Adrenal gland (tissue), 12 donors: ENCODE results near the gene NOXA1. TPM values are rescaled to one million over a fixed set of nuclear protein-coding genes. Genes with fewer than 3 reads are reported as not detected.

Experiments
- DNase-seq, 7 donors: peaks; one replicate each; pipeline ENCODE4 v3.0.0-alpha.2; 2019 to 2020
- H3K27ac ChIP-seq, 5 donors: fragments of 200-600 bp; sonication (generic) in 4 of 5; 1 replicate in 3 of 5; 2 replicates in 2 of 5; pipeline versions ENCODE4 v1.5.1 to v1.8.0; 2016 to 2020; ENCODE audit warnings: mild to moderate bottlenecking in 1 of 5
- H3K27me3 ChIP-seq: fragments of 200-600 bp; 2 replicates; pipeline ENCODE4 v1.8.0; 2021
- H3K36me3 ChIP-seq, 2 donors: fragments of 200-600 bp; replicated peaks in 1 of 2; 1 replicate in 1 of 2; 2 replicates in 1 of 2; pipeline versions ENCODE4 v1.5.1 to v1.8.0; 2018 to 2022
- H3K4me1 ChIP-seq, 2 donors: fragments of 200-600 bp; replicated peaks in 1 of 2; 1 replicate in 1 of 2; 2 replicates in 1 of 2; pipeline versions ENCODE4 v1.5.1 to v1.8.0; 2018 to 2021
- H3K4me3 ChIP-seq, 4 donors: fragments of 200-600 bp; sonication (generic) in 3 of 4; one replicate each; pipeline ENCODE4 v1.5.1; 2016 to 2018
- H3K9me3 ChIP-seq, 3 donors: fragments of 200-600 bp; sonication (generic) in 1 of 3; replicated peaks in 1 of 3; 1 replicate in 2 of 3; 2 replicates in 1 of 3; pipeline versions ENCODE4 v1.5.1 to v1.8.0; 2016 to 2021
- POLR2A ChIP-seq, 2 donors: fragments of 450-650 bp; IDR thresholded peaks; one replicate each; pipeline ENCODE4 v1.6.1; 2017; ENCODE audit warnings: antibody characterized with exemption in 2 of 2, mild to moderate bottlenecking in 2 of 2, moderate library complexity in 1 of 2
- WGBS, 4 donors: extraction: QIAGEN DNeasy Blood & Tissue Kit in 2 of 4; methylation state at CpG; one replicate each; pipeline versions ENCODE4 v1.1.5 to v1.1.7; 2013 to 2017; 5-methylcytosine and 5-hydroxymethylcytosine counted together
- intact Hi-C, 2 donors: fragments of 100-400 bp; cut with DNase I; formaldehyde crosslinking; loops; one replicate each; pipeline versions ENCODE4 v1.14.1 to v1.15.0; 2022 to 2023
- polyA plus RNA-seq, 3 donors: library from polyadenylated mRNA; stranded (reverse); fragments of 200-250 nt in 2 of 3; fragments of 350-450 nt in 1 of 3; fragmentation: Illumina TruSeq in 1 of 3; extraction: RNeasy Lipid Tissue Mini Kit (QIAGEN cat#74804) in 1 of 3; gene quantifications; one replicate each; pipeline ENCODE4 v1.2.3, GENCODE V29; 2013 to 2014
- total RNA-seq, 9 donors: library from RNA; depleted of rRNA in 4 of 9; stranded (reverse); fragments of >200 nt in 4 of 9; fragments of 120-200 nt in 1 of 9; fragmentation: NEBNext Ultra II Directional in 1 of 9; extraction: Animal tissue kit (Norgen Biotek cat#: 25700) in 1 of 9; gene quantifications; one replicate each; pipeline versions ENCODE4 v1.1.0 to v1.2.4, GENCODE V29; 2013 to 2023
- TF ChIP-seq, protein P1 (sequence below), 6 experiments: fragments of 450-650 bp in 4 of 6; fragments of 200-600 bp in 2 of 6; sonication (generic) in 1 of 6; IDR thresholded peaks; 1 replicate in 5 of 6; 2 replicates in 1 of 6; pipeline versions ENCODE4 v1.5.1 to v1.8.0; 2016 to 2021; ENCODE audit warnings: antibody characterized with exemption in 6 of 6, mild to moderate bottlenecking in 2 of 6, moderate library complexity in 1 of 6
- donor health status: healthy with polysubstance abuse.
- donor health status: Bipolar disorder and iron deficiency.
- donor health status: DM: yes; HTN: yes; CAD: no.
- donor health status: DM: no; HTN: no; CAD: no.
- donor health status: DM: no; HTN: no; CAD: no.
- donor health status: DM: yes; HTN: yes; CAD: no.

NOXA1 gene
- total and polyA plus RNA-seq, 12 donors: 2.9 to 50.7 (median 9.4) TPM; not detected in 1

DNA sequence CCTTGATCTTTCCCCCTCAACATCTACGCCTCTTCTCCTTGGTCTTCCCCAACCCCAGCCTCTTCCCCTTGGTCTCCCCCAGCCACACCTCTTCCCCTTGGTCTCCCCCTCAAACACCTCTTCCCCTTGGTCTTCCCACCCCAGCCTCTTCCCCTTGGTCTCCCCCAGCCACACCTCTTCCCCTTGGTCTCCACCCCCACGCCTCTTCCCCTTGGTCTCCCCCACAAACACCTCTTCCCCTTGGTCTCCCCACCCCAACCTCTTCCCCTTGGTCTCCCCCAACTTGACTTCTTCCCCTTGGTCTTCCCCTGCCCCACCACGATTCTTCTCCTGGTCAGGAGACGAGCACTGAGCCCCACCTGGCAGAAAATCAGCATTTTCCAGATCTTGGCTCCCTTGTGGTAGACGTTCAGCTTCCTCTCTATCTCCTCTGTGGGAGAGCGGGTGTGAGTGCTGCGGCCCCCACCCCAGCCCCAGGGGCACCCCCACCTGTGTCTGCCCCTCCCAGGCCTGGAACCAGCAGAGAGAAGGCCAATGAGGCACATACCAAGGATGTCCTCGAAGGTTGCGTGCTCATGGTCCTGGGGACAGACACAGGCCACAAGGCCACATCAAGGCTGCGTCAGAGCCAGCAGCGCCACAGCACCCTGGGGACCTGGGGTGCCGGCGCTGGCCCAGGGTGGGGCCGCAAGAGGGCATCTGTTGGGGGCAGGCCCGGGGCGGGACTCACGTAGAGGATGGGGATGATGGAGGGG is 29.0 kb downstream of the NOXA1 start:
- H3K4me1 ChIP-seq: peaks cover 10 to 15% of the 10 kb centered on the region in 2 donors
- no peak overlapping the region for H3K27ac ChIP-seq
- H3K36me3 ChIP-seq: peaks cover 0 to 12% of the 10 kb centered on the region in 2 donors
- H3K27me3 ChIP-seq: no peaks in the 10 kb centered on the region
- peak in 3 of 7 donors; percentile 18 to 33 (median 18) for DNase-seq
- WGBS, 4 donors: 85 to 96% (median 89%) methylated on average over 12 to 17 of the region's 17 CpGs
- TF ChIP-seq, protein P1, sequence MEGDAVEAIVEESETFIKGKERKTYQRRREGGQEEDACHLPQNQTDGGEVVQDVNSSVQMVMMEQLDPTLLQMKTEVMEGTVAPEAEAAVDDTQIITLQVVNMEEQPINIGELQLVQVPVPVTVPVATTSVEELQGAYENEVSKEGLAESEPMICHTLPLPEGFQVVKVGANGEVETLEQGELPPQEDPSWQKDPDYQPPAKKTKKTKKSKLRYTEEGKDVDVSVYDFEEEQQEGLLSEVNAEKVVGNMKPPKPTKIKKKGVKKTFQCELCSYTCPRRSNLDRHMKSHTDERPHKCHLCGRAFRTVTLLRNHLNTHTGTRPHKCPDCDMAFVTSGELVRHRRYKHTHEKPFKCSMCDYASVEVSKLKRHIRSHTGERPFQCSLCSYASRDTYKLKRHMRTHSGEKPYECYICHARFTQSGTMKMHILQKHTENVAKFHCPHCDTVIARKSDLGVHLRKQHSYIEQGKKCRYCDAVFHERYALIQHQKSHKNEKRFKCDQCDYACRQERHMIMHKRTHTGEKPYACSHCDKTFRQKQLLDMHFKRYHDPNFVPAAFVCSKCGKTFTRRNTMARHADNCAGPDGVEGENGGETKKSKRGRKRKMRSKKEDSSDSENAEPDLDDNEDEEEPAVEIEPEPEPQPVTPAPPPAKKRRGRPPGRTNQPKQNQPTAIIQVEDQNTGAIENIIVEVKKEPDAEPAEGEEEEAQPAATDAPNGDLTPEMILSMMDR (IDR thresholded peaks at IDR 0.05): no peak
- no peak for TF ChIP-seq POLR2A (IDR thresholded peaks at IDR 0.05)
- H3K9me3 ChIP-seq: no peaks in the 10 kb centered on the region
- no peak overlapping the region for H3K4me3 ChIP-seq
- intact Hi-C loops: no loop called here

DNA sequence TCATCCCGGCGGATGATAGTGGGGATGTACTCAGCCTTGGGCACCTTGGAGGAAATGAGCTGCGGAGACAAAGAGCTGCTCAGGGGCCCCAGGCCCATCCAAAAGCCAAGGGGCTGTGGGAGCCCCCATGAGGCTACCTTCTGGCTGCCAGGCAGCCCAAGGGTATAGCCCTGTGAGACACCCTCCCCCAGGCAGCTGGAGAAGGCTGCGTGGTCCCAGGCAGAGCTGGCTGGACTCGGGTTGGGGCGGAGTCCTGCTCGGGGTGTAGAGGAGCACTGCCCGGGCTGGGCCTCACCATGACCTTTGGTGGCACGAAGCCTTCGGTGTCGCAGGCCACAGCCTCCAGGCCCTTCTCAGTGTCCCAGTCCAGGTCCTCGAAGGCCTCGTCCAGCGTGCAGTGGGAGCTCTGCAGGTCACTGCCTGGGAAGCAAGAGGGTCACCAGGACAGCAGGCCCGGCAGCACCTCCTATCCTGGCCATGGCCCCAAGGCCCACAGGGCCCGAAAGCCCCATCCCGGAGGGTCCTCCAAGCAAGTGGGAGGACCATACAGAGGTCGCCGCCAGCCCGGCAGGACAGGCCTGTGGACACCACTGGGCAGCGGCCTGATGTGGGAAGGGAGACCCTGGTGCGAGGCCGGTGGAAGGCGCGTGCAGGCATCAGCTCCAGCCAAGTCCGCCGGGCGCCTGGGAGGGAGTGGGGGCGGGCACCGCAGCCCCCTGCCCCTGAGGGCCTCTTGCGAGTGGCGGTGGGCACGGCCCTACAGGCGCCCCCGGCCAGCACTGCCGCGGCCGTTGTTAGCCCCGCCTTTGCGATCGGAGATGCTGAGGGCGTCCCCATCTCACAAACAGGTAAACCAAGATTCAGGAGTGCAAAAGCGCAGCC is 29.8 kb downstream of the NOXA1 start:
- 82 to 97% (median 86%) methylated on average over 6 to 43 of the region's 43 CpGs for WGBS, 4 donors
- H3K9me3 ChIP-seq: no peaks in the 10 kb centered on the region
- TF ChIP-seq POLR2A (IDR thresholded peaks at IDR 0.05): no peak
- TF ChIP-seq, protein P1 (IDR thresholded peaks at IDR 0.05): no peak
- H3K27ac ChIP-seq: no peak overlapping the region
- peaks cover 0 to 14% of the 10 kb centered on the region in 2 donors for H3K36me3 ChIP-seq
- peaks cover 10 to 15% of the 10 kb centered on the region in 2 donors for H3K4me1 ChIP-seq
- H3K27me3 ChIP-seq: no peaks in the 10 kb centered on the region
- peak overlapping the region in 1 of 4 donors; percentile 20 for H3K4me3 ChIP-seq
- intact Hi-C loops: no loop called here
- peak in 4 of 7 donors; percentile 24 to 51 (median 27) for DNase-seq

DNA sequence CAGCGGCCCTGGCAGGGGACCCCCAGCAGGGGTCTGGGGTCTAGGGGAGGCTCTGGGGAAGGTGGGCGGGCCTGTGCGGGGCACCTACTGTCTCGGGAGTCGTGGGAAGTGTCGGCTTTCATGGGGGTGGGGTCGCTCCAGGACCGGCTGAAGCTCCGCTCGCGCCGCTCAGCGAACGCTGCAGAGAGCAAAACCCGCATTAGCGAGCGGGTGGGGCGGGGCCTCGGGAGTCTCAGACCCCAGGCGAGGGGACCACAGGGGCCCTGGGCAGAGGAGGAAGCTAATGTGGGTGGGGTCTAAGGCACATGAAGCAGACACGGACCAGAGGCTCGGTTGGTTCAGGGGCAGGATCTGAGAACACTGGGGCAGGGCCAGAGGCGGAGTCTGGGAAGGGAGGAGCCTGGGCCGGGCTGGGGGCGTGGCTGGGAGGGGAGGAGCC is 30.5 kb downstream of the NOXA1 start:
- H3K27ac ChIP-seq: no peak overlapping the region
- intact Hi-C loops: no loop called here
- H3K36me3 ChIP-seq: peaks cover 0 to 14% of the 10 kb centered on the region in 2 donors
- peak overlapping the region in 1 of 4 donors; percentile 20 for H3K4me3 ChIP-seq
- no peaks in the 10 kb centered on the region for H3K9me3 ChIP-seq
- 15 to 31% (median 23%) methylated on average over 6 to 25 of the region's 25 CpGs for WGBS, 4 donors
- DNase-seq: peak; percentile 76 to 88 (median 78)
- H3K27me3 ChIP-seq: no peaks in the 10 kb centered on the region
- no peak for TF ChIP-seq POLR2A (IDR thresholded peaks at IDR 0.05)
- TF ChIP-seq, protein P1 (IDR thresholded peaks at IDR 0.05): no peak
- H3K4me1 ChIP-seq: peaks cover 17 to 21% of the 10 kb centered on the region in 2 donors

DNA sequence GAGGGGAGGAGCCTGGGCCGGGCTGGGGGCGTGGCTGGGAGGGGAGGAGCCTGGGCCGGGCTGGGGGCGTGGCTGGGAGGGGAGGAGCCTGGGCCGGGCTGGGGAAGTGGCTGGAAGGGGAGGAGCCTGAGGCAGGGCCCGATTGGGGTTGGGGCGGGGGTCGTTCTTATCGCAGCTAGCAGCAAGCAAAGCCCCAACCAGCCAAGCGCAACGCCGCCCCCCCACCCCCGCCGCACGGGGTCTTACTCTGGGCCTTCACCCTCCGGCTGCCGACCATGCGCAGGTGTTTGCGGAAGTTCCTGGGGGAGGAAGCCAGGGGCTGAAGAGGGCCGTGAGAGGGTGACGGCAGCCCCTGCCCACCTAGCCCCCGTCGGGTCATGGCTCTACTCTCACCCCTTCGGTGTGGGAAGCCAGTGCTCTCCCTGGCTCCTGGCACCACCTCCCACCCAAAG is 31.0 kb downstream of the NOXA1 start:
- H3K27me3 ChIP-seq: no peaks in the 10 kb centered on the region
- DNase-seq: peak in 6 of 7 donors; percentile 44 to 81 (median 72)
- 0 to 26% (median 14%) methylated on average over 1 to 22 of the region's 24 CpGs for WGBS, 4 donors
- H3K36me3 ChIP-seq: peaks cover 0 to 12% of the 10 kb centered on the region in 2 donors
- peaks cover 19 to 22% of the 10 kb centered on the region in 2 donors for H3K4me1 ChIP-seq
- H3K9me3 ChIP-seq: no peaks in the 10 kb centered on the region
- intact Hi-C loops: no loop called here
- no peak for TF ChIP-seq POLR2A (IDR thresholded peaks at IDR 0.05)
- TF ChIP-seq, protein P1 (IDR thresholded peaks at IDR 0.05): no peak
- H3K4me3 ChIP-seq: peak overlapping the region in 2 of 4 donors; percentile 34 to 54
- H3K27ac ChIP-seq: peak overlapping the region in 3 of 5 donors; percentile 43 to 86 (median 63)
